ENCODE data around the gene FYB2.

DNA sequence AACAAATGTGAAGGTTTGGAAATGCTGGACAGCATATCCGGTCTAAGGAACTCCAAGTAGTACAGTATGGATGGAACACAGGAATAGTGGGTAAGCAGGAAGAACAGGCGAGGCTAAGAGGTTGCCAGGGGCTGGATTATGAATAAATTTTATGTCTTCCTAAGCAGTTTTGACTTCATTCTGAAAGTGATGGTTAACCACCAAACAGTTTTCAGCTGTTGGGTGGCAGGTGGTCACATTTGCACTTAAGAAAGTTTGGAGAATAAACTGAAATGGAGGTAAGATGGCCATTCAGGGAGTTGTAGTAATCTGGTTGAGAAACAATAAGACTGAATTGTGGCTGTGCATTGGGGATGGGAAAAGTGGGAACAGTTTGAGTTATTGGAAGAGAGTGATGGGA is 90.2 kb downstream of the FYB2 start:
- TF ChIP-seq, protein P1, sequence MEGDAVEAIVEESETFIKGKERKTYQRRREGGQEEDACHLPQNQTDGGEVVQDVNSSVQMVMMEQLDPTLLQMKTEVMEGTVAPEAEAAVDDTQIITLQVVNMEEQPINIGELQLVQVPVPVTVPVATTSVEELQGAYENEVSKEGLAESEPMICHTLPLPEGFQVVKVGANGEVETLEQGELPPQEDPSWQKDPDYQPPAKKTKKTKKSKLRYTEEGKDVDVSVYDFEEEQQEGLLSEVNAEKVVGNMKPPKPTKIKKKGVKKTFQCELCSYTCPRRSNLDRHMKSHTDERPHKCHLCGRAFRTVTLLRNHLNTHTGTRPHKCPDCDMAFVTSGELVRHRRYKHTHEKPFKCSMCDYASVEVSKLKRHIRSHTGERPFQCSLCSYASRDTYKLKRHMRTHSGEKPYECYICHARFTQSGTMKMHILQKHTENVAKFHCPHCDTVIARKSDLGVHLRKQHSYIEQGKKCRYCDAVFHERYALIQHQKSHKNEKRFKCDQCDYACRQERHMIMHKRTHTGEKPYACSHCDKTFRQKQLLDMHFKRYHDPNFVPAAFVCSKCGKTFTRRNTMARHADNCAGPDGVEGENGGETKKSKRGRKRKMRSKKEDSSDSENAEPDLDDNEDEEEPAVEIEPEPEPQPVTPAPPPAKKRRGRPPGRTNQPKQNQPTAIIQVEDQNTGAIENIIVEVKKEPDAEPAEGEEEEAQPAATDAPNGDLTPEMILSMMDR (IDR thresholded peaks at IDR 0.05; ENCODE audit: low read depth, low read length, poor library complexity, severe bottlenecking): no peak
- no peak for TF ChIP-seq EZH2phosphoT487 (IDR thresholded peaks at IDR 0.05; ENCODE audit: borderline replicate concordance, low read length)
